MCF 10A (cell line): ENCODE data around the gene TSPAN4. TPM values are rescaled to one million over a fixed set of nuclear protein-coding genes. Genes with fewer than 3 reads are reported as not detected.

Source experiments
- BruUV-seq: library from RNA; stranded (reverse); fragments of 400-500 nt; replicated peaks from 2 replicates; lab custom pipeline; 2021; lab: Mats Ljungman, UMichigan
- CTCF ChIA-PET: fragments of 300-600 bp; sonication (Branson Sonifier 250); formaldehyde crosslinking; extraction: SDS; loops from one replicate; lab custom pipeline; 2021; ENCODE audit warnings: antibody characterized with exemption, inconsistent platforms; lab: Yijun Ruan, JAX
- POLR2A ChIA-PET: fragments of 300-600, 350-650 bp; sonication (Branson Sonifier 250); formaldehyde crosslinking; extraction: SDS; loops from one replicate; lab custom pipeline; 2020; ENCODE audit warnings: antibody characterized with exemption, inconsistent platforms; lab: Yijun Ruan, JAX
- DNase-seq: peaks from one replicate; pipeline ENCODE4 v3.0.0-alpha.2; 2018; ENCODE audit not compliant: unreplicated experiment
- H3K27ac Mint-ChIP-seq: one replicate; pipeline ENCODE4 v1.8.0; 2022; ENCODE audit warnings: mild to moderate bottlenecking, low read depth, mixed read lengths; ENCODE audit not compliant: unreplicated experiment
- H3K27me3 Mint-ChIP-seq: one replicate; pipeline ENCODE4 v1.8.0; 2022; ENCODE audit warnings: mixed read lengths; ENCODE audit not compliant: insufficient read depth, unreplicated experiment
- H3K36me3 Mint-ChIP-seq: one replicate; pipeline ENCODE4 v1.8.0; 2022; ENCODE audit warnings: mild to moderate bottlenecking, moderate library complexity, mixed read lengths; ENCODE audit not compliant: insufficient read depth, unreplicated experiment
- H3K4me1 Mint-ChIP-seq: one replicate; pipeline ENCODE4 v1.8.0; 2022; ENCODE audit warnings: mixed read lengths; ENCODE audit not compliant: insufficient read depth, unreplicated experiment
- H3K4me3 Mint-ChIP-seq: one replicate; pipeline ENCODE4 v1.8.0; 2022; ENCODE audit warnings: mild to moderate bottlenecking, moderate library complexity, mixed read lengths; ENCODE audit not compliant: unreplicated experiment
- H3K9me3 Mint-ChIP-seq: one replicate; pipeline ENCODE4 v1.8.0; 2022; ENCODE audit warnings: mixed read lengths; ENCODE audit not compliant: unreplicated experiment
- CTCF ChIP-seq: fragments of 200-600 bp; IDR thresholded peaks from one replicate; pipeline ENCODE4 v1.8.0; 2022; ENCODE audit warnings: antibody characterized with exemption, mild to moderate bottlenecking; ENCODE audit not compliant: unreplicated experiment
- intact Hi-C: fragments of 100-400 bp; cut with micrococcal nuclease; formaldehyde crosslinking; loops from 2 replicates; pipeline ENCODE4 v1.14.1; 2022
- total RNA-seq: library from RNA; stranded (reverse); gene quantifications from 2 replicates; pipeline ENCODE4 v1.2.3, GENCODE V29; 2022

Gene TSPAN4
- total RNA-seq, 1 experiment from 2014 or later: 148 TPM

- BruUV-seq: no TSS peak
- Mint-ChIP-seq H3K27me3 (no peaks in the 10 kb centered on the region), H3K27ac (no peak overlapping the region), H3K4me1 (no peaks in the 10 kb centered on the region), H3K4me3 (no peak overlapping the region), H3K9me3 (no peaks in the 10 kb centered on the region), H3K36me3 (peaks cover 27% of the 10 kb centered on the region)
- DNase-seq: no peak
- intact Hi-C loops: no loop called here
- ChIA-PET POLR2A (no interaction called here), CTCF (interaction anchor here (0.6 kb wide), 2 partner anchors 15 to 93 kb away, joined by 3 read pairs; no protein-coding TSS in a partner anchor)
- no peak for TF ChIP-seq CTCF
These were observed 56.0 kb downstream of the TSPAN4 start for GRCh38 chr11:898540-899190.

- ChIA-PET POLR2A (no interaction called here), CTCF (no interaction called here)
- no peak overlapping the region for H3K4me3 Mint-ChIP-seq
- no peaks in the 10 kb centered on the region for H3K9me3 Mint-ChIP-seq
- H3K27me3 Mint-ChIP-seq: no peaks in the 10 kb centered on the region
- DNase-seq: no peak
- no TSS peak for BruUV-seq
- intact Hi-C loops: no loop called here
- TF ChIP-seq CTCF: no peak
- H3K27ac Mint-ChIP-seq: no peak overlapping the region
- no peaks in the 10 kb centered on the region for H3K4me1 Mint-ChIP-seq
- peaks cover 32% of the 10 kb centered on the region for H3K36me3 Mint-ChIP-seq
These were observed 57.1 kb downstream of the TSPAN4 start for GRCh38 chr11:899724-900123.

DNA sequence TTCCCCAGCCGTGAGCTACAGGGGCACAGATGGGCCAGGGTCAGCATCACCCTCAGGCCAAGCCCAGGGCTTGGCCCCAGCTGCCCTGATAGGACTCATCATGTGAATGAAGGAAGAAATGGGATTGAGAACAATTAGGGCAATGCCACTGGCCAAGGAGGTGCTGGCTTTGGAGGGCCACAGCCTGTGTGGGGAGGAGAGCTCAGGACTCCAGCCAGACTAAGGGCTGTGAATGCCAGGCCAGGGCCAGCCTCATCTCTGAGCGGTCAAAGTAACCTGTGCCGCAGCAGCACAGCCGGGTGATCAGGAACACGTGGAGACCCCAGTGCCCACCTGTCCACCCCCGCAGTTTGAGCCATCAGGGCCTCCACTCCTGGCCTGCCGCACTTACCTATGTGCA lies 57.9 kb downstream of the TSPAN4 start:
- POLR2A ChIA-PET: no interaction called here
- intact Hi-C loops: no loop called here
- TF ChIP-seq CTCF: no peak
- CTCF ChIA-PET: interaction anchor here (0.7 kb wide), 1 partner anchor 81 kb away, joined by 3 read pairs; no protein-coding TSS in a partner anchor
- BruUV-seq: no TSS peak
- peaks cover 33% of the 10 kb centered on the region for H3K36me3 Mint-ChIP-seq
- H3K27me3 Mint-ChIP-seq: no peaks in the 10 kb centered on the region
- no peaks in the 10 kb centered on the region for H3K4me1 Mint-ChIP-seq
- no peaks in the 10 kb centered on the region for H3K9me3 Mint-ChIP-seq
- DNase-seq: no peak
- H3K4me3 Mint-ChIP-seq: no peak overlapping the region
- no peak overlapping the region for H3K27ac Mint-ChIP-seq

- Mint-ChIP-seq H3K9me3 (no peaks in the 10 kb centered on the region), H3K4me1 (no peaks in the 10 kb centered on the region), H3K27me3 (no peaks in the 10 kb centered on the region), H3K27ac (no peak overlapping the region), H3K4me3 (no peak overlapping the region), H3K36me3 (peaks cover 33% of the 10 kb centered on the region)
- intact Hi-C loops: no loop called here
- CTCF ChIA-PET: no interaction called here
- TF ChIP-seq CTCF: no peak
- DNase-seq: no peak
- POLR2A ChIA-PET: no interaction called here
- BruUV-seq: no TSS peak
These were observed 58.9 kb downstream of the TSPAN4 start for GRCh38 chr11:901452-902061.
